ACC112 (cell line): ENCODE results near the gene TMPRSS11F.

ENCODE experiments used
- H2AFZ ChIP-seq: fragments of 200-600 bp; sonication (generic); one replicate; pipeline ENCODE4 v1.6.0; 2017; ENCODE audit warnings: antibody characterized with exemption, low read length; ENCODE audit not compliant: unreplicated experiment
- H3K27ac ChIP-seq: fragments of 200-600 bp; sonication (generic); 2 replicates; pipeline ENCODE4 v1.5.1; 2014; ENCODE audit warnings: low read depth, mild to moderate bottlenecking, antibody characterized with exemption, low read length, moderate library complexity
- H3K27me3 ChIP-seq: fragments of 200-600 bp; sonication (generic); 2 replicates; pipeline ENCODE4 v1.6.1; 2014; ENCODE audit warnings: mild to moderate bottlenecking, antibody characterized with exemption, low read length, moderate library complexity, mixed read lengths; ENCODE audit not compliant: insufficient read depth
- H3K36me3 ChIP-seq: fragments of 200-600 bp; sonication (generic); 2 replicates; pipeline ENCODE4 v1.6.1; 2016; ENCODE audit warnings: mild to moderate bottlenecking, antibody characterized with exemption, low read length, moderate library complexity, mixed read lengths; ENCODE audit not compliant: insufficient read depth
- H3K4me1 ChIP-seq: fragments of 200-600 bp; sonication (generic); one replicate; pipeline ENCODE4 v1.6.1; 2016; ENCODE audit warnings: low read length, mixed read lengths; ENCODE audit not compliant: insufficient read depth, unreplicated experiment, control insufficient read depth
- H3K4me3 ChIP-seq: fragments of 200-600 bp; sonication (generic); 2 replicates; pipeline ENCODE4 v1.5.1; 2014; ENCODE audit warnings: mild to moderate bottlenecking, low read depth, low read length
- H3K79me2 ChIP-seq: fragments of 200-600 bp; sonication (generic); one replicate; pipeline ENCODE4 v1.6.0; 2016; ENCODE audit warnings: low read length; ENCODE audit not compliant: control insufficient read depth, unreplicated experiment, insufficient read depth

TMPRSS11F gene

GRCh38 chr4:68079928-68080327, 49.7 kb downstream of the TMPRSS11F start:
- Histone ChIP-seq H2AFZ (no peak overlapping the region), H3K27ac (no peak overlapping the region), H3K36me3 (no peaks in the 10 kb centered on the region), H3K4me1 (no peaks in the 10 kb centered on the region), H3K79me2 (no peaks in the 10 kb centered on the region), H3K4me3 (no peak overlapping the region), H3K27me3 (no peaks in the 10 kb centered on the region)

DNA sequence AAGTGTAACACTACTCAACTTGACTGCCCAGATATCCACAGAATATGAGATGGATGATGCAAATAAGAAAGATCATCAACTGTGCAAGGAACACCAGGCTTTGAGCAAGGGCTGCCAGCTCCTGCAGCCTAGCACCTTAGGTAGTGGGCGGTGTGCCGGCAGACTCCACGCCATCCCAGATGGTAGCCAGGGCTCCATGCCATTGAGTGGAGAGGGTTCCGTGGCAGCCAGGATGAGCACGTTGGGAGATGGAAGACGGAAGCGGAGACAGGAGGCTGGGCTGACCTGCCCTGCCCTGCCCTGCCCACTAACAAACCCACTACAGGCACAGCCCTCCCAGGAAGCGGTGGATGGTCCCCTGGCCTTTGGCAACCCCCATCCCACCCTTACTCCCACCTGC, 51.9 kb downstream of the TMPRSS11F start:
- no peaks in the 10 kb centered on the region for H3K36me3 ChIP-seq
- H3K79me2 ChIP-seq, result no peaks in the 10 kb centered on the region
- H3K27ac ChIP-seq, result no peak overlapping the region
- no peaks in the 10 kb centered on the region for H3K4me1 ChIP-seq
- H2AFZ ChIP-seq, result no peak overlapping the region
- H3K4me3 ChIP-seq, result no peak overlapping the region
- H3K27me3 ChIP-seq, result peaks cover under 1% of the 10 kb centered on the region; the same call in 1 of the 2 replicates

DNA sequence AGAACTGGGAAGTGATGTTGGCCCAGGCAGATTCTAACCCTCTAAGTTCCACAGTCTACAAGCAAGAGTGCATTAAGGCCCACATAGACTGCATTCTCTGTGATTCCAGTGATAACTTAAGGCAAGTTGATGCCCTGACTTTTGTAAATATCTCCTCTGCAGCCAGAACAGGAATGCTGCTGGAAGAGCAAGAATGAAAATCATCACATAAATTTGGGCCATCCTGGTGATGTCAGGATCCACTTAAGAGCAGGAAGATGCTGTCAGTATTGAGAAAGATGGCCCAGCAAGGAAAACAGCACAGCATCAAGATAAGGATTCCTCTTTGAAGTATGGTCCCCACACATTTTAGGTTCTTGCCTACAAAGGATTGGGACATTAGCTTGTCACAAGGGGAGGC, 52.4 kb downstream of the TMPRSS11F start:
- peaks cover 5% of the 10 kb centered on the region; the same call in 1 of the 2 replicates for H3K27me3 ChIP-seq

GRCh38 chr4:68076194-68076593, 53.5 kb downstream of the TMPRSS11F start:
- H2AFZ ChIP-seq, result no peak overlapping the region
- H3K27ac ChIP-seq, result no peak overlapping the region
- no peaks in the 10 kb centered on the region for H3K4me1 ChIP-seq
- peaks cover 14% of the 10 kb centered on the region; the same call in 1 of the 2 replicates for H3K27me3 ChIP-seq
- H3K79me2 ChIP-seq, result no peaks in the 10 kb centered on the region
- no peak overlapping the region for H3K4me3 ChIP-seq
- no peaks in the 10 kb centered on the region for H3K36me3 ChIP-seq

More for the DNA sequence above, 52.4 kb downstream of the TMPRSS11F start:
- H3K36me3 ChIP-seq, result no peaks in the 10 kb centered on the region
- H2AFZ ChIP-seq, result no peak overlapping the region
- H3K27ac ChIP-seq, result no peak overlapping the region
- no peak overlapping the region for H3K4me3 ChIP-seq
- no peaks in the 10 kb centered on the region for H3K79me2 ChIP-seq
- H3K4me1 ChIP-seq, result no peaks in the 10 kb centered on the region

- Histone ChIP-seq H3K4me3 (no peak overlapping the region), H3K27me3 (peaks cover 20% of the 10 kb centered on the region), H3K79me2 (no peaks in the 10 kb centered on the region), H3K4me1 (no peaks in the 10 kb centered on the region), H3K36me3 (no peaks in the 10 kb centered on the region), H3K27ac (no peak overlapping the region), H2AFZ (no peak overlapping the region)
Measured at GRCh38 chr4:68074397-68074796, 55.3 kb downstream of the TMPRSS11F start.

- no peaks in the 10 kb centered on the region for H3K79me2 ChIP-seq
- no peak overlapping the region for H2AFZ ChIP-seq
- peaks cover 20% of the 10 kb centered on the region for H3K27me3 ChIP-seq
- no peak overlapping the region for H3K4me3 ChIP-seq
- no peaks in the 10 kb centered on the region for H3K36me3 ChIP-seq
- no peaks in the 10 kb centered on the region for H3K4me1 ChIP-seq
- no peak overlapping the region for H3K27ac ChIP-seq
Measured at GRCh38 chr4:68070302-68070701, 59.4 kb downstream of the TMPRSS11F start.

DNA sequence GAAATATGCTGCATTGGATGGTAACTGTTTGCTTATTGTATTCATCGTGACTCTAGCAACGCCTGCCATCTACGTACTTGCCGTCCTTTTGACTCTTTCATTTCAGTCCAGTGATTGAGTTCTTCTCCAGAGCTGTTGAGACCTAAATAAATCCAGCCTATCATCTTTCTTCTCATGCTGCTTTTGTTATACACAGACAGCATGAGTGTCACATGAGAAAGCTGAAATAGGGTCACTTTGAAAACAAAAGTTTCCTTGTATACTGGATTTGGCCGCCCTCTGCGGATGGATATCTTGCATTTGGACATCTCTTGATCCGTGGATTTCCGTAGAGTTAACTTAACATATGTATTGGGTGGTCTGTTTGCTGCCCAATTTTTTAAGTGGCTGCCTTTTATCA, 67.2 kb downstream of the TMPRSS11F start:
- H3K4me3 ChIP-seq, result peak overlapping the region; percentile 39; the same call in 1 of the 2 replicates
- H3K4me1 ChIP-seq, result no peaks in the 10 kb centered on the region
- no peak overlapping the region for H2AFZ ChIP-seq
- H3K27ac ChIP-seq, result no peak overlapping the region
- H3K79me2 ChIP-seq, result no peaks in the 10 kb centered on the region
- H3K27me3 ChIP-seq, result no peaks in the 10 kb centered on the region
- H3K36me3 ChIP-seq, result no peaks in the 10 kb centered on the region

- no peak overlapping the region for H3K27ac ChIP-seq
- H3K36me3 ChIP-seq, result no peaks in the 10 kb centered on the region
- no peaks in the 10 kb centered on the region for H3K79me2 ChIP-seq
- 0 out of 2 replicates have a peak, but pooled peaks cover 4% of the 10 kb centered on the region for H3K27me3 ChIP-seq
- H3K4me1 ChIP-seq, result no peaks in the 10 kb centered on the region
- no peak overlapping the region for H2AFZ ChIP-seq
- H3K4me3 ChIP-seq, result no peak overlapping the region
Measured at GRCh38 chr4:68038272-68038671, 91.4 kb downstream of the TMPRSS11F start.

- Histone ChIP-seq H3K27me3 (peaks cover 20% of the 10 kb centered on the region), H3K79me2 (no peaks in the 10 kb centered on the region), H3K27ac (no peak overlapping the region), H3K4me3 (no peak overlapping the region), H2AFZ (no peak overlapping the region), H3K36me3 (no peaks in the 10 kb centered on the region), H3K4me1 (no peaks in the 10 kb centered on the region)
Measured at GRCh38 chr4:68021185-68021584, 108.5 kb downstream of the TMPRSS11F start.

DNA sequence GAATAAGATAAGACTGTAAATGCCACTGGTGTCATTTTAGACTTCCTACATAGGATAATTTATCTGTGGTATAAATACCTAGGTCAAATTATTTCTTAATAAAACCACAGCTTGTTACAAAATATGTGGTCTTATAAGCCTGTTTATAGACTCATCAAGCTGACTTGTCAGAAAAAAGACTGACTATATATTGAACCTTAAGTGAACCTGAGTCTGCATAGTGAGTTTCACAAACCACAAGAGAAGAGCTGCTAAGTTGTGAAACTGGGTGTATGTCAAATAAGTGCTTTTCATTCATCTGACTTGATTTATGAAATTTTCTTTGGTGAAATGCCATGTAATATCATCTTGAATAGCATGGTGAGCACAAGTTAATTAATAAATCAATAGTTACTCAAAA, 118.0 kb downstream of the TMPRSS11F start:
- H3K79me2 ChIP-seq, result no peaks in the 10 kb centered on the region
- no peak overlapping the region for H3K27ac ChIP-seq
- H2AFZ ChIP-seq, result no peak overlapping the region
- H3K36me3 ChIP-seq, result no peaks in the 10 kb centered on the region
- H3K4me1 ChIP-seq, result no peaks in the 10 kb centered on the region
- no peak overlapping the region for H3K4me3 ChIP-seq
- H3K27me3 ChIP-seq, result peaks cover 20% of the 10 kb centered on the region
